Endothelial cell (in vitro differentiated cells): ENCODE data around the gene POU3F3. TPM values are rescaled to one million over a fixed set of nuclear protein-coding genes. Genes with fewer than 3 reads are reported as not detected.

Source experiments
- DNase-seq: peaks from one replicate; pipeline ENCODE4 v3.0.0; 2021; ENCODE audit warnings: low spot score
- H3K27ac Mint-ChIP-seq: one replicate; pipeline ENCODE4 v1.8.0; 2021; ENCODE audit warnings: mixed read lengths, inconsistent platforms; ENCODE audit not compliant: unreplicated experiment
- H3K27me3 Mint-ChIP-seq: one replicate; pipeline ENCODE4 v1.8.0; 2021; ENCODE audit warnings: mild to moderate bottlenecking, moderate library complexity, mixed read lengths, inconsistent platforms; ENCODE audit not compliant: unreplicated experiment
- H3K36me3 Mint-ChIP-seq: one replicate; pipeline ENCODE4 v1.8.0; 2021; ENCODE audit warnings: mild to moderate bottlenecking, low read depth, mixed read lengths, inconsistent platforms; ENCODE audit not compliant: unreplicated experiment
- H3K4me1 Mint-ChIP-seq: one replicate; pipeline ENCODE4 v1.8.0; 2021; ENCODE audit warnings: mild to moderate bottlenecking, mixed read lengths, inconsistent platforms; ENCODE audit not compliant: unreplicated experiment
- H3K4me3 Mint-ChIP-seq: one replicate; pipeline ENCODE4 v1.8.0; 2021; ENCODE audit warnings: mild to moderate bottlenecking, mixed read lengths, inconsistent platforms; ENCODE audit not compliant: unreplicated experiment
- H3K9me3 Mint-ChIP-seq: one replicate; pipeline ENCODE4 v1.8.0; 2021; ENCODE audit warnings: mixed read lengths, inconsistent platforms; ENCODE audit not compliant: unreplicated experiment
- long read RNA-seq: library from polyadenylated mRNA; unstranded; transcript quantifications from one replicate; pipeline ENCODE4 v2.0.0, GENCODE V29; 2020; ENCODE audit not compliant: unreplicated experiment
- total RNA-seq: library from RNA; stranded (reverse); fragmentation: NEBNext Ultra II Directional; extraction: Animal tissue kit (Norgen Biotek cat#: 25700); gene quantifications from one replicate; pipeline ENCODE4 v1.2.1, GENCODE V29; 2021; ENCODE audit not compliant: unreplicated experiment
- TF ChIP-seq, protein P1 (sequence below): fragments of 200-600 bp; sonication (generic); IDR thresholded peaks from one replicate; pipeline ENCODE4 v1.5.0; 2021; ENCODE audit warnings: antibody characterized with exemption; ENCODE audit not compliant: unreplicated experiment

Gene POU3F3
- not detected for total RNA-seq
- long read RNA-seq, result 0 reads

DNA sequence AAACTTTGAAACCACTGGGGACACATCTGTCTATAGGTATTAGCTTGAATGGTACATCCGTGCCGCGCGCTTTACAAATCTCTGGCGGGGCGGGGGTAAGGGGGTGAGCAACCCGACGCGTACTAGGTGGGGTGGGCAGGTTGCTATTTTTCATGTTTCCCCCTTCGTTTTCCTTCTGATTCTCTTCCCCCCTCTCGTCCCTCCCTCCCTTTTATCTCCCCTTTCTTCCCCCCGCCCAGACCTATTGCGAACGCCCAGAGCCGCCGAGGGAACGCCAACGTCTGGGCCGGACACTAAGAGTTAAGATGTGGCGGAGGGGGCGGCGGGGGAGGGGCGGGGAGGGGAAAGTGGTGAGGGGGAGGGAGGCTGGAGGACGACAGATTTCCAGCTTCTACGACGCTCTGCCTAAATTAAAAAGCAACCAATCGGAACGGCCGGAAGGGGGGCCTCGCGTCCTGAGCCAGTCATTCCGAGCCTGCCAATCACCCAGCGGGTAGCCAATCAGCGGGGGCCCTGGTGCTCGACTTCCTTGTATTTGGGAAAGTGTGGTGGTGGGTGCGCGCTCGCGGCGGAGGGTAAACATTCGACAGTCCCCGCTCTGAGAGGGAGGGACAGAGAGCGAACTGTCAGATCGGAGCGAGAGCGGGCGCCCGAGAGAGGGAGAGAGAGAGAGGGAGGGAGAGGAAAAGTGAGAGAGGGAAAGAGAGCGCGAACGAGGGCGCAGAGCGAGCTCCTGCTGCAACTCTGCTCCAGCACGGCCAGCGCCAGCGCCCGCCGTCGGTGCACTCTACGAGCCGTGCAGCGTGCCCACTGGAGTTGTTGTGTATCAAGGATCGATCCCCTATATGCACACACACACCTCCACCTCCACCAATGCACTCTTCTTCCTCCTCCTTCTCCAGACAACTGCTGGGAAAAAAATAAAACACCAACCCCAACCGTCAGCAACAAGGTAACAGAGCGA lies at the start of gene POU3F3:
Gene POU3F3 (plus strand): TSS at position 582 of the 964 bp plus-strand sequence. CDS start 1,396 bp downstream, outside the sequence.
- peaks cover 35% of the 10 kb centered on the region for H3K27me3 Mint-ChIP-seq
- peaks cover 37% of the 10 kb centered on the region for H3K4me1 Mint-ChIP-seq
- H3K9me3 Mint-ChIP-seq, result no peaks in the 10 kb centered on the region
- H3K4me3 Mint-ChIP-seq, result peak within 1 kb of the TSS; percentile 93
- H3K36me3 Mint-ChIP-seq, result peaks cover 11% of the 10 kb centered on the region
- no peak within 1 kb of the TSS for H3K27ac Mint-ChIP-seq
- peak; percentile 86 for DNase-seq
- TF ChIP-seq, protein P1, sequence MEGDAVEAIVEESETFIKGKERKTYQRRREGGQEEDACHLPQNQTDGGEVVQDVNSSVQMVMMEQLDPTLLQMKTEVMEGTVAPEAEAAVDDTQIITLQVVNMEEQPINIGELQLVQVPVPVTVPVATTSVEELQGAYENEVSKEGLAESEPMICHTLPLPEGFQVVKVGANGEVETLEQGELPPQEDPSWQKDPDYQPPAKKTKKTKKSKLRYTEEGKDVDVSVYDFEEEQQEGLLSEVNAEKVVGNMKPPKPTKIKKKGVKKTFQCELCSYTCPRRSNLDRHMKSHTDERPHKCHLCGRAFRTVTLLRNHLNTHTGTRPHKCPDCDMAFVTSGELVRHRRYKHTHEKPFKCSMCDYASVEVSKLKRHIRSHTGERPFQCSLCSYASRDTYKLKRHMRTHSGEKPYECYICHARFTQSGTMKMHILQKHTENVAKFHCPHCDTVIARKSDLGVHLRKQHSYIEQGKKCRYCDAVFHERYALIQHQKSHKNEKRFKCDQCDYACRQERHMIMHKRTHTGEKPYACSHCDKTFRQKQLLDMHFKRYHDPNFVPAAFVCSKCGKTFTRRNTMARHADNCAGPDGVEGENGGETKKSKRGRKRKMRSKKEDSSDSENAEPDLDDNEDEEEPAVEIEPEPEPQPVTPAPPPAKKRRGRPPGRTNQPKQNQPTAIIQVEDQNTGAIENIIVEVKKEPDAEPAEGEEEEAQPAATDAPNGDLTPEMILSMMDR, result peak; percentile 8

DNA sequence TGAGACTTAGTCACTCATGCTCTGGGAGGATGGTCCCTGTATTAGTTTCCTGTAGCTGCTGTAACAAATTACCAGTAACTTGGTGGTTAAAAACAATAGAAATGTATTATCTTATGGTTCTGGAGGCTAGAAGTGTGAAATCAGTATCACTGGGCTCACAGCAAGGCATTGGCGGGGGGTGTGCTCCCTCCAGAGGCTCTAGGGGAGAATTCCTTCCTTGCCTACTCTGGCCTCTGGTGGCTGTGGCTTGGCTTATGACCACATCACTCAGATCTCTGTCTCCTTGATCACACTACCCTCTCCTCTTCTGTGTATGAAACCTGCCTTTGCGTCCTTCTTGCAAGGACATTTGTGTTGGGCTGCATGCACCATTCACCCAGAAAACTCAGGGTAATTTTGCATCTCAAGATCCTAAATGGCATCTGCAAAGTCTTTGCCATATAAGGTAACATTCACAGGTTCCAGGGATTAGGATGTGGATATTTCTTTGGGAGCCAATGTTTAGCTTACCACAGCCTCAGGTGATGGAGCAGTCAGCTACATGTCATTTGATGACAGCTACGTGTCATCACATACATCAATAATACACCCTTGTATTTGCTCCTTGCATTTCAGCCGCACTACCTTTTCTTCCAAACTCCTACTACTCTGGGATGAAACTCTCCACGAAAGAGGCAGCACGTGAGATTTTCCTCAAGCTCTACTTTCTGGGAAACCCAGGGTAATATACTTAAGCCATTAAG lies 49.6 kb upstream of the POU3F3 start:
- Mint-ChIP-seq H3K27ac (no peak overlapping the region), H3K9me3 (no peaks in the 10 kb centered on the region), H3K36me3 (peaks cover 6% of the 10 kb centered on the region), H3K27me3 (peaks cover 13% of the 10 kb centered on the region), H3K4me1 (peaks cover 10% of the 10 kb centered on the region), H3K4me3 (no peak overlapping the region)
- TF ChIP-seq, protein P1, result no peak
- DNase-seq, result no peak

DNA sequence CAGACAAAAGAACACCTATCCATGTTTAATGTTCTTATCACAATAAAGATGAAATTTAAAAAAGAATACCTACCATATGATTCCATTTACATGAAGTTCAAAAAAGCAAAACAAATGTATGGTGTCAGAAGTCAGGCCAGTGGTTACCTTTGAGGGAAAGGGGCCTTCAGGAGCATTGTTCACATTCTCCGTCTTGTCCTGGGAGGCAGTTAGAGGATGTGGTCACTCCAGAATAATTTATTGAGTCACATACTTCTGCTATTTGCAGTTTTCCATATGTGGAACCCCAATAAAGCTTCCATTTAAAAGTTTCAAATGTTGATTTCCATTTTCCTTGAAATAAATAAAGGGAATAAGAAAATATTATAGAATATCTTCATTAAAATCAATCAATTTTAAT lies 41.6 kb upstream of the POU3F3 start:
- Mint-ChIP-seq H3K9me3 (peaks cover 4% of the 10 kb centered on the region), H3K4me1 (peaks cover 26% of the 10 kb centered on the region), H3K27ac (peak overlapping the region; percentile 74), H3K4me3 (no peak overlapping the region), H3K27me3 (no peaks in the 10 kb centered on the region), H3K36me3 (peaks cover 6% of the 10 kb centered on the region)
- no peak for DNase-seq
- TF ChIP-seq, protein P1, result no peak

DNA sequence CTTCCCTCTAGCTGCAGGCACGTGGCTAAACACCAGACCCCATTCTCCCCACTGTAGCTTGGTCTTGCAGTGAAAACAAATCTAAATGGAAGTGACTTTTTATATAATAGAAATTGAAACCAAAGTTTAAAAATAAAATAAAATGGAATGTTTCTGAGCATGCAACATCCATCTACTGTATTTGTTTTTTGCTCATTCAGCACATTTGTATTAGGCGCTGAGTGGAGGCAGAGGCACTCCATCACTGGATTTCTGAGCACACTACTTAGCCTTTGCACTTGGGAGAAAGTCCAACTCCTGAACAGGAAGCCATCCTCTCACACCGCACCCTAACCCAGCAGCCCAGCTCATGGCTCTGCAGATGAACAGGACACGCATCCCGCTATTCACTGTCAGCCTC lies 37.8 kb upstream of the POU3F3 start:
- no peaks in the 10 kb centered on the region for H3K9me3 Mint-ChIP-seq
- no peak for DNase-seq
- H3K4me3 Mint-ChIP-seq, result no peak overlapping the region
- no peaks in the 10 kb centered on the region for H3K27me3 Mint-ChIP-seq
- no peaks in the 10 kb centered on the region for H3K36me3 Mint-ChIP-seq
- H3K27ac Mint-ChIP-seq, result no peak overlapping the region
- peaks cover 17% of the 10 kb centered on the region for H3K4me1 Mint-ChIP-seq
- TF ChIP-seq, protein P1, result no peak
